HepG2 (cell line): ENCODE data around the gene KDM3B.

ENCODE experiments used
- CHD4 ChIP-seq: fragments of 200-600 bp; sonication (generic); IDR thresholded peaks from 2 replicates; pipeline ENCODE4 v1.7.0; 2017; ENCODE audit warnings: mild to moderate bottlenecking, low read length, borderline replicate concordance
- GABPA ChIP-seq, 2 experiments: IDR thresholded peaks; 2 replicates each; pipeline ENCODE4 v1.6.1; 2011 to 2016; ENCODE audit warnings: low read depth in 2 of 2, low read length in 1 of 2, missing biosample characterization in 1 of 2, missing genetic modification characterization in 1 of 2
- HMGA1 ChIP-seq: sonication (generic); formaldehyde crosslinking; conservative IDR thresholded peaks from 2 replicates; pipeline ENCODE4 v1.4.0; 2020; ENCODE audit warnings: missing genetic modification reagents
- KDM1A ChIP-seq: IDR thresholded peaks from 2 replicates; pipeline ENCODE4 v1.6.1; 2016; ENCODE audit warnings: missing compliant biosample characterization
- KDM5B ChIP-seq: sonication (generic); formaldehyde crosslinking; IDR thresholded peaks from 2 replicates; pipeline ENCODE4 v1.4.0; 2020; ENCODE audit warnings: missing genetic modification reagents, mild to moderate bottlenecking, borderline replicate concordance
- NCOA1 ChIP-seq: sonication (generic); formaldehyde crosslinking; IDR thresholded peaks from 2 replicates; pipeline ENCODE4 v1.9.0; 2021; ENCODE audit warnings: missing genetic modification reagents
- POLR2A ChIP-seq, 2 experiments: IDR thresholded peaks; 2 replicates each; pipeline ENCODE4 v1.6.1; 2011; ENCODE audit warnings: low read depth in 2 of 2, low read length in 2 of 2, mild to moderate bottlenecking in 1 of 2, moderate library complexity in 1 of 2; ENCODE audit not compliant: insufficient read depth in 1 of 2
- PRPF4 ChIP-seq: fragments of 200-400 bp; formaldehyde crosslinking; IDR thresholded peaks from 2 replicates; pipeline ENCODE4 v1.6.1; 2016; ENCODE audit warnings: low read length, low read depth; ENCODE audit not compliant: poor library complexity, severe bottlenecking
- RAD21 ChIP-seq: fragments of 450-650 bp; formaldehyde crosslinking; IDR thresholded peaks from 2 replicates; pipeline ENCODE4 v1.5.0; 2020; ENCODE audit warnings: mild to moderate bottlenecking
- U2AF2 ChIP-seq: fragments of 200-400 bp; formaldehyde crosslinking; IDR thresholded peaks from 2 replicates; pipeline ENCODE4 v1.6.1; 2017; ENCODE audit warnings: low read depth, mild to moderate bottlenecking, low read length
- ZNF207 ChIP-seq: fragments of 450-650 bp; IDR thresholded peaks from 2 replicates; pipeline ENCODE4 v1.6.1; 2016; ENCODE audit warnings: antibody characterized with exemption, borderline replicate concordance
- ZNF292 ChIP-seq: sonication (generic); formaldehyde crosslinking; IDR thresholded peaks from 2 replicates; pipeline ENCODE4 v1.8.1; 2022; ENCODE audit warnings: mild to moderate bottlenecking, low read depth, missing genetic modification reagents, borderline replicate concordance
- TF ChIP-seq, protein P1 (sequence below): sonication (generic); formaldehyde crosslinking; IDR thresholded peaks from 2 replicates; pipeline ENCODE4 v1.5.0; 2020; ENCODE audit warnings: mild to moderate bottlenecking, missing genetic modification reagents, moderate library complexity

- no peak for TF ChIP-seq ZNF292 (CRISPR knock-in tag)
- no peak for TF ChIP-seq NCOA1
- TF ChIP-seq PRPF4 = no peak
- no peak for TF ChIP-seq CHD4
- no peak for TF ChIP-seq GABPA (IDR thresholded peaks at IDR 0.05; ENCODE audit: low read depth, low read length)
- TF ChIP-seq GABPA (CRISPR knock-in tag; IDR thresholded peaks at IDR 0.05; ENCODE audit: low read depth) = no peak
- no peak for TF ChIP-seq HMGA1
- TF ChIP-seq POLR2A (IDR thresholded peaks at IDR 0.05; ENCODE audit: insufficient read depth in 1 of 2, low read depth in 2 of 2, low read length in 2 of 2) = no peak
- no peak for TF ChIP-seq ZNF207
- no peak for TF ChIP-seq KDM5B (CRISPR knock-in tag)
- TF ChIP-seq, protein P1, sequence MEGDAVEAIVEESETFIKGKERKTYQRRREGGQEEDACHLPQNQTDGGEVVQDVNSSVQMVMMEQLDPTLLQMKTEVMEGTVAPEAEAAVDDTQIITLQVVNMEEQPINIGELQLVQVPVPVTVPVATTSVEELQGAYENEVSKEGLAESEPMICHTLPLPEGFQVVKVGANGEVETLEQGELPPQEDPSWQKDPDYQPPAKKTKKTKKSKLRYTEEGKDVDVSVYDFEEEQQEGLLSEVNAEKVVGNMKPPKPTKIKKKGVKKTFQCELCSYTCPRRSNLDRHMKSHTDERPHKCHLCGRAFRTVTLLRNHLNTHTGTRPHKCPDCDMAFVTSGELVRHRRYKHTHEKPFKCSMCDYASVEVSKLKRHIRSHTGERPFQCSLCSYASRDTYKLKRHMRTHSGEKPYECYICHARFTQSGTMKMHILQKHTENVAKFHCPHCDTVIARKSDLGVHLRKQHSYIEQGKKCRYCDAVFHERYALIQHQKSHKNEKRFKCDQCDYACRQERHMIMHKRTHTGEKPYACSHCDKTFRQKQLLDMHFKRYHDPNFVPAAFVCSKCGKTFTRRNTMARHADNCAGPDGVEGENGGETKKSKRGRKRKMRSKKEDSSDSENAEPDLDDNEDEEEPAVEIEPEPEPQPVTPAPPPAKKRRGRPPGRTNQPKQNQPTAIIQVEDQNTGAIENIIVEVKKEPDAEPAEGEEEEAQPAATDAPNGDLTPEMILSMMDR = no peak
- TF ChIP-seq KDM1A (CRISPR knock-in tag) = no peak
- no peak for TF ChIP-seq U2AF2
- TF ChIP-seq RAD21 = no peak
Measured at GRCh38 chr5:138354387-138354786, 1.9 kb downstream of the KDM3B start.
